A172 (cell line): ENCODE results near the gene S100A2. TPM values are rescaled to one million over a fixed set of nuclear protein-coding genes. Genes with fewer than 3 reads are reported as not detected.
"Not testable (repeated sequence)": the region's sequence is repeated elsewhere in the genome, so short reads cannot be mapped to it uniquely, and the experiment has no call there.

Experiments used
- DNase-seq: peaks from one replicate; pipeline ENCODE4 v3.0.0-alpha.2; 2015; ENCODE audit warnings: low spot score
- total RNA-seq: library from RNA; depleted of rRNA; stranded (reverse); fragments of >200 nt; shearing (Covaris generic); gene quantifications from 2 replicates; pipeline ENCODE4 v1.2.3, GENCODE V29; 2014

Gene S100A2
- total RNA-seq, 1 experiment from 2014 or later, result 41.3 TPM

GRCh38 chr1:153588482-153588881, 22.8 kb upstream of the S100A2 start:
- DNase-seq, result no peak

- not testable (repeated sequence) for DNase-seq
These were observed 22.4 kb upstream of the S100A2 start for GRCh38 chr1:153588033-153588432.

GRCh38 chr1:153587314-153587713, 21.7 kb upstream of the S100A2 start:
- peak; percentile 44 for DNase-seq

- DNase-seq, result no peak
These were observed 20.7 kb upstream of the S100A2 start for GRCh38 chr1:153586347-153586746.

- no peak for DNase-seq
These were observed 19.4 kb upstream of the S100A2 start for GRCh38 chr1:153585006-153585405.

- no peak for DNase-seq
These were observed 18.3 kb upstream of the S100A2 start for GRCh38 chr1:153583976-153584375.

- not testable (repeated sequence) for DNase-seq
These were observed 17.9 kb upstream of the S100A2 start for GRCh38 chr1:153583514-153583913.

- DNase-seq, result not testable (repeated sequence)
These were observed 17.2 kb upstream of the S100A2 start for GRCh38 chr1:153582836-153583235.

GRCh38 chr1:153578936-153579335, 13.3 kb upstream of the S100A2 start:
- no peak for DNase-seq

- peak; percentile 64 for DNase-seq
These were observed 12.8 kb upstream of the S100A2 start for GRCh38 chr1:153578490-153578889.

GRCh38 chr1:153577624-153578051, 12.0 kb upstream of the S100A2 start:
- peak; percentile 54 for DNase-seq

- no peak for DNase-seq
These were observed 11.5 kb upstream of the S100A2 start for GRCh38 chr1:153577138-153577537.

GRCh38 chr1:153575497-153575896, 9.9 kb upstream of the S100A2 start:
- DNase-seq, result not testable (repeated sequence)

- DNase-seq, result not testable (repeated sequence)
These were observed 9.4 kb upstream of the S100A2 start for GRCh38 chr1:153575081-153575491.

GRCh38 chr1:153573351-153573750, 7.7 kb upstream of the S100A2 start:
- DNase-seq, result no peak

- DNase-seq, result peak; percentile 97
These were observed 6.9 kb upstream of the S100A2 start for GRCh38 chr1:153572569-153573015.

- no peak for DNase-seq
These were observed 6.1 kb upstream of the S100A2 start for GRCh38 chr1:153571706-153572105.

- DNase-seq, result no peak
These were observed 5.2 kb upstream of the S100A2 start for GRCh38 chr1:153570874-153571273.

- DNase-seq, result no peak
These were observed 3.8 kb upstream of the S100A2 start for GRCh38 chr1:153569465-153569864.

- DNase-seq, result peak; percentile 98
These were observed 2.9 kb upstream of the S100A2 start for GRCh38 chr1:153568367-153569099.

- peak; percentile 83 for DNase-seq
These were observed 2.1 kb upstream of the S100A2 start for GRCh38 chr1:153567621-153568366.

GRCh38 chr1:153566414-153567371, 1.0 kb upstream of the S100A2 start:
- peak; percentile 100 for DNase-seq
